ENCODE measurements around the gene NHERF1.

The NHERF1 gene

DNA sequence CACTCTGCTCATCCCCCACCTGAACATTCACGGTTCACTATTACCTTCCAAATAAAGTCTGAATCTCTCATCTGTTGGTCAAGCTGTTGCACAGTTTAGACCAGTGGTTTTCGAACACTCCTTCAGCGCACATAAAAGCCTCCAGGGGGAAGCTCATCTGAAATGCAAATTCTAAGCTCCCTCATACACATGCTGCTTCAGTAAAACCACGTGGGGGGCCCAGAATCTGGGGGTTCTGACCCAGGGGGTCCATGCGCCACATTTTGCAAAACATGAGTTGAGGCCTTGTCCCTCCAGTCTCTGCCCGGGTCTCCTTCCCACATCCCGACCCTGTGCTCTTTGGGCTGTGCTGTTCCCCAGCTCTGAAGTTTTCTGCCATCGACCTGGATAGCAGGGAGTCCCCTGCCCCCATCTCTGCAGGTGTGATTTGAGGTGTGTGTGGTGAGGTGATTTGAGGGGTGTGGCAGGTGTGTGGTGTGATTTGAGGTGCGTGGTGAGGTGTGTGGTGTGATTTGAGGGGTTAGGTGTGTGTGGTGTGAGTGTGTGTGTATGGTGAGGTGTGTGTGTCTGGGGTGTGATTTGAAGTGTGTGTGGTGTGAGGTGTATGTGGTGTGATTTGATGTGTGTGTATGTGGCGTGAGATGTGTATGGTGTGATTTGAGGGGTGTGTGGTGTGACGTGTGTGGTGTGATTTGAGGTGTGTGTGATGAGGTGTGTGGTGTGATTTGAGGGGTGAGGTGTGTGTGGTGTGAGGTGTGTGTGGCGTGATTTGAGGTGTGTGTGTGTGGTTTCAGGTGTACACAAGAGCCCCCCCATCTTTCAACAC lies 16.2 kb upstream of the NHERF1 start:
- no peak for DNase-seq (ENCODE audit: low read depth in 2 of 2)

DNA sequence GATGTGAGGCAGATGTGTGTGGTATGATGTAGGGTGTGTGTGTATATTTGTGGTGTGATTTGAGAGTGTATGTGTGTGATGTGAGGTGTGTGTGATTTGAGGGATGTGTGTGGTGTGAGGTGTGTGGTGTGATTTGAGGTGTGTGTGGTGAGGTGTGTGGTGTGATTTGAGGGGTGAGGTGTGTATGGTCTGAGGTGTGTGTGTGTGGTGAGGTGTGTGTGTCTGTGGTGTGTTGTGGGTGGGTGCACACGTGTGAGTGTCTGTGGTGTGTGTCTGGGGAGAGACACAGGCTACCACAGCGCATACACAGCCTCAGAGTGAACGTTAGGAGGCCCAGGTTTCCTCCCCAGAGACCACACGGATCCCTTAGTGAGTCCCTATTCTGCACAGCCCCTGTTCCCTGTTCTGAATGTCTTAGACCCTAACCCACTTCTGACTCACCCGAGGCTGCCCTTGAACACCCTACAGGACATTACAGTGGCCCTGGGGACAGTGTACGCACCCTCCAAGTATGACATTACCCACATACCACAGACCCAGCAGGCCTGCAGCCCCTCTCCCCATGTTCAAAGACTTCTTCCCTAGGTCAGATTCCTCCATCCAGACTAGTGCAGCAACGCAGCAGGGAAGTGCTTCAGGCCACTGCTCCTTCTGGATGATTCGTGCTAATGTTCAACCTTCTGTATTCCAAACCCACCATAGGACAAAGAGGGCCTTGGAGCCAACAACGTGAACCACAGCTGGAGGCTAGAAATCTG lies 14.9 kb upstream of the NHERF1 start:
- no peak for DNase-seq (ENCODE audit: low read depth in 2 of 2)

DNA sequence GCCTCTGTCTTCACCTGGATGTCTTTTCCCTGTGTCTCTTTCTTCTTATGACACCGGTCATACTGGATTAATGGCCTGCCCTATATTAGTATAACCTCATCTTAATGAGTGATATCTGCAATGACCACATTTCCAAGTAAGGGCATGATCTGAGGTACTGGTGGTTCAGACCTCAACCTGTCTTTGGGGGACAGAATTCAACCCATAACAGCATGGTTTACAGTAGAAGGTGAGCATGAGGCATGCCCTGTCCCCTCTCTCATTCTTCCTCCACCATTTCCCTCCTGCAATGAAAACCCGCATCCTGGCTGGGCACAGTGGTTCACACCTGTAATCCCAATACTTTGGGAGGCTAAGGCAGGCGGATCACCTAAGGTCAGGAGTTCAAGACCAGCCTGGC lies 14.2 kb upstream of the NHERF1 start:
- DNase-seq (ENCODE audit: low read depth in 2 of 2) = no peak

- DNase-seq (ENCODE audit: low read depth in 2 of 2) = no peak
Measured at GRCh38 chr17:74736513-74737298, 11.7 kb upstream of the NHERF1 start, which contains the start of gene RAB37. Gene RAB37 (plus strand): TSS chr17:74737256. CDS start chr17:74737273, 17 bp downstream.

GRCh38 chr17:74737299-74738050 lies 11.0 kb upstream of the NHERF1 start:
- DNase-seq (ENCODE audit: low read depth in 2 of 2) = no peak

DNA sequence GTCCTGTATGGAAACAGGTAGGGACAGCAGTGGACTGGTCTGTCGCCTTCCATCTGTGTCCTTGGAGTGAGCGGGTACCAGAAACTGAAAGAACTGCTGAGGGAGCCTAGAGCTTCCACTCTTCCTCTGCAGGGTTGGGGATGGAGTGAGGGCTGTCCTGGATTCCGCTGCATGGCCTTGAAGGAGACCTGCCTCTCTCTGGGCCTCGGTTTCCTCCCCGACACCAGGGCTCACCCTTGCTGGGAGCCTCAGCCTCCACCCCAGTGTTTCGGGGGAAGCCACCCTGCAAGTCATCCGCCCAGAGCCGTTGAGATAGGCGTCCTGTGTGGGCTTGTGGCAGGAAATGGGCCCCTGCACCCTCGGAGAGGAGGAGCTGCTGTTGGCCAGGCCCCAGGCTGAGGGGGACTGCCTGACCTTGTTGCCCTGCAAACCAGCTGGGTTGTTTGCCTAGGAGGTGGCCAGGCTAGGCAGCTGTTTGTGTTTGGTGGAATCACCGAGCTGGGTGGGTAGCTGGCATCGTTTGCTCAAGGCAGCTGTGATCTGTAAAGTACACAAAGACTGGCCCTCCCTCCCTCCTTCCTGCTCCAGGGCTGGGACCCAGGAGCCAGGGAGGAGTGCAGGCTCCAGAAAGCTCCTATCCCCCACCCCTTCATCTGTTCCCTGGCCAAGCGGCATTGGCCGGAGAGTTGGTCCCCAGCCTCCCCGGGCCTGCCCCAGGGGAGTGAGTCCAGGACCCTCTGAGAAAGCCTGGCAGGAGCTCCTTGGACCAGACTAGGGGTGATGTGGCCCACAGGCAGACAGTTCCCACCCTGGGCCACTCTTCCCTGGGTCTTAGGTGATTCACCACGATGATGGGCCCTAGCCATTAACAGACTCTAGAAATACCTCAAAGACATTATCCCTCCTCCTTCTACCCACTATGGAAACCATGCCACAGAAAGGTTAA lies 10.1 kb upstream of the NHERF1 start:
- DNase-seq (ENCODE audit: low read depth in 2 of 2) = peak; percentile 61 to 74

DNA sequence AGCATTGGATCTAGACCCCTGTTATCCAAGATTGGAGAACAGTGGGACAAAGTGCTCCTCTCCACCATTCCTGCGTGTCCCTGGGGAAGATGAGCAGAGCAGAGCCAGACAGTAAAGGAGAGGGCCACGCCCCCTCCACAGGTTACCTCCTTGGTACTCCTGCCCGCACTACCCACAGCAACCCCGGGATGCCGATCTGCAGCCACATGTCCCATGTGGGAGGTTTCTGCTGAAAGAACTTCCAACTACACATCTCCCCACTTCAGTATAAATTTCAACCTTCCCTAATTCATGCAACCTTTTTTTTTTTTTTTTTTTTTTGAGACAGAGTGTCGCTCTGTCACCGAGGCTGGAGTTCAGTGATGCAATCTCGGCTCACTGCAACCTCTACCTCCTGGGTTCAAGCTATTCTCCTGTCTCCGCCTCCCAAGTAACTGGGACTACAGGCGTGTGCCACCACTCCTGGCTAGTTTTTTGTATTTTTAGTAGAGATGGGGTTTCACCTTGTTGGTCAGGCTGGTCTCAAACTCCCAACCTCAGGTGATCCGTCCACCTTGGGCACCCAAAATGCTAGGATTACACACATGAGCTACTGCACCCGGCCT lies 9.1 kb upstream of the NHERF1 start:
- no peak for DNase-seq (ENCODE audit: low read depth in 2 of 2)

DNA sequence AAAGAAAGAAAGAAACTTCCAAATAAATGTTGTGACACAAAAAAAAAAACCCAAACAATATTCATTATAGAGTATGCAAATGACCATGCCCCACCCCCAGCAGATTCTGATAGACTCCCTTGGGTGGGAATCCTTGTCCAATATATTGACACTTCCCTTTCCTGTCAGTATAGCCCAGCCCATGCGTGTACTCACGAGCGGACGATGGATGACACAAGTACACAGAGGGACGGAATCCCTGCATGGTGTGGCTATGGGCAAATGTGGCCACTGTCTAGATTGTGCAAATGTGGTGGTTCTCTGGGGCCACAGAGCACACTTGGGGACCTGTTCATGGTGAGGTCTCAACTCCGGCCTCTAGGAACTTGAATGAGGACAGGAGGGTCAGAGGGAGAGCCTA lies 8.3 kb upstream of the NHERF1 start:
- DNase-seq (ENCODE audit: low read depth in 2 of 2) = no peak

DNA sequence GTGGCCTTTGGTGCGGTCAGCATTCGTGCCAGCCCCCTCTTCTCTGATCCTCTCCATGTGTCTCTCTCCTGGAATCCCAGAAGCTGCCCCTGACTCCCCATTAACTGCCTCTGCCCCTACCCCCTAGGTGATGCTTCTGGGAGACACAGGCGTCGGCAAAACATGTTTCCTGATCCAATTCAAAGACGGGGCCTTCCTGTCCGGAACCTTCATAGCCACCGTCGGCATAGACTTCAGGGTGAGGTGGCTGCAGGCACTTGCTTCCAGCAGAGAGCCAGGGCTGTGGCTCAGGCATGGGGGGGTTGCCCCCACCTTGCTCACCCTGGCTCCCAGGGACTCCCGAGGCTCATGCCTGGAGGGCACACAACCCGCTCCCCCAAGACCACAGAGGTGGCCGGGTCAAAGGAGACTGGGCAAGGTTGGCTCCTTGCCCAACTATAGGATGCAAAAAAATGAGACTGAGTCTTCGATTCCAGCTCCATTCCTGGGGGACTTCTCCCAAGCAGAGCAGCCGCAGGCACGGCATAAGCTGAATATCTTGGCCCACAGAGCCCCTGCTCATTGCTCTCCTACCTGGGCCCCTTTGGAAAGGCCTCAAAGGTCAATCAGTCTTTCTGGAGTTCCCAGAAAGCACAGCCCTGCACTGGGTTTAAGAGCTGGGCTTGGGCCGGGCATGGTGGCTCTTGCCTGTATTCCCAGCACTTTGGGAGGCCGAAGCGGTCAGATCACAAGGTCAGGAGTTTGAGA lies 7.6 kb upstream of the NHERF1 start:
- DNase-seq (ENCODE audit: low read depth in 2 of 2) = no peak

DNA sequence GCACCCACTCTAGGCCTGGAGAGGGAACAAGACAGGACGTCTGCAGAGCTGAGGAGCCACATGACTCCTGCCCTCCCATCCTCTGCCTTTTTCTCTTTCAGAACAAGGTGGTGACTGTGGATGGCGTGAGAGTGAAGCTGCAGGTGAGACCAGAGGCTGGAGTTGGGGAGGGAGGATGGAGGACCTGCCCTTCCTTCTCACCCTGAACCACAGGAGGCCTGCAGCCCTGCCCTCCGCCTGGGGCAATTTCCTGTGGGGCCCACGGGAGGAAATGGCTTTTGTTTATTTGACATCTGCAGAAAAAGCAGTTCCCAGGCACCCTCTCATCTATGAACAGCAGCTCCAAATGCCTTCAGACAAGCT lies 6.3 kb upstream of the NHERF1 start:
- DNase-seq (ENCODE audit: low read depth in 2 of 2) = no peak

- no peak for DNase-seq (ENCODE audit: low read depth in 2 of 2)
Measured at GRCh38 chr17:74742978-74743545, 5.4 kb upstream of the NHERF1 start.

DNA sequence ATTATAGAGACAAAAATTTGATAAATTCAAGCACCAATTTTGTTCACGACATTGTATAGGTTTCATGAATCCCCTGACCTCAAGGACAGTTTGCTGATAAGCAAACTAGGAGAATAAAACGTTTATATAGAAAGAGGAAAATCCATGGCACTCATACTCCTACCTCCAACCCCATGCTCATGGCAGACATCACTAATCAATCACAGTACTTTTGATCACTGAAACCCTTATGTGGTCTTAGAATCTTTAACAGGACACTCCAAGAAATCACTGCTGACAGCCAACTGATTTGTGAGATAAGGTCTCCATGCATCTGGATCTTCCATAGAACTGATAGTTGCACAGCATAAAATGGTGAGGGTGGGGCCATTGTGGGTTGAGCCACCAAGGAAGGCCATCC lies 4.7 kb upstream of the NHERF1 start:
- no peak for DNase-seq (ENCODE audit: low read depth in 2 of 2)

DNA sequence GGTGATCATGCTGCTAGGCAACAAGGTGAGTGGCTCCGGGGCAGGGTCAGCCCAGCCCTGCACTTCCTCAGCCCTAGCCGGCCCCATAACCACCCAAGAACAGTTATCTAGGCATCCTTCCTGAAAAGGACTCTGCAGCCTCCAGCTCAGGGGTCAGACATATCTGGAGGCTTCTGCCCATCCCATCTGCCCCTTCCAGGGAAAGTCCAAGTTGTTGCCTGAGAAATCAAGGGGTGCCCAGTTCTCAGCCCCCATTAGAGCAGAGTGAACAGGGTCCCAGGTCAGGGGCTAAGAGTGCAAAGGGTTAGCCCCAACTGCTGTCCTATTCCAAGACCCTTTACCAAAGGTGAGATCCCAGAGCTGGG lies 4.1 kb upstream of the NHERF1 start:
- no peak for DNase-seq (ENCODE audit: low read depth in 2 of 2)

GRCh38 chr17:74744714-74745547 lies 3.5 kb upstream of the NHERF1 start:
- DNase-seq (ENCODE audit: low read depth in 2 of 2) = peak; percentile 65 to 77

- no peak for DNase-seq (ENCODE audit: low read depth in 2 of 2)
Measured at GRCh38 chr17:74745548-74746177, 2.8 kb upstream of the NHERF1 start.

- no peak for DNase-seq (ENCODE audit: low read depth in 2 of 2)
Measured at GRCh38 chr17:74746376-74746775, 2.1 kb upstream of the NHERF1 start.

DNA sequence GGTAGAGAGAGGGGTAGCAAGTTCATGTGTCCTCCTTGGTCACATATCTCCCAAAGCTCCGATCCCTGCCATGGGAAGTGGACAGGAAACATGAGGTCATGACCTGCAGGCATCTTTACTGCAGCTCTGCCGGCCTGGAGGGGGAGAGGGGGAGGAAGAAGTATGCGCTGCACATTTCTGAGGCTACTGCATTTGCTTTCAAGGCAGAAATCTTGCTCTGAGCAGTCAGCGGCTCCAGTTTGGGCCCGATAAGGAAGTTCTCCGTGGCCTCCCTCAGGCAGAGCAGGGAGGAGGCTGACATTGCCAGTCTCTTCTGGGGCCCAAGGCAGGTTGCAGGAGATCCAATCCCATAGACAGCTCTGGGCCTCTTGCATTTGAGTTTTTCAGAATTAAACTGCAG lies 1.5 kb upstream of the NHERF1 start:
- DNase-seq (ENCODE audit: low read depth in 2 of 2) = no peak

DNA sequence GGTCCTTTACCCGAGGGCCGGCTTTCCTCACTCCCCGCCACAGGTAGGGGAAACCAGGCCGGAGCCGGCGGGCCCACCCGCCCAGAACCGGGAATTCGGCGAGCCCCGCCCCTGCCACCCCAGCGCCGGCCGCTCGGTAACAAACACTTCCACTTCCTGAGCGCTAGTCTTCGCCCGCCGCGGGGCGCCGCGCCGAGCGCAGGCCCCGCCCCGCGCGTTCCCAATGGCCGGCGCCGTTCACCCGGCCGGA lies 224 bp upstream of the NHERF1 start:
- DNase-seq (ENCODE audit: low read depth in 2 of 2) = no peak

Measured in stimulated activated CD4-positive, alpha-beta T cell treated with anti-CD3 and anti-CD28 coated beads, Interleukin-15, amount 100 ng/mL, for 48 hours (primary cell).